Stimulated activated naive CD8-positive, alpha-beta T cell treated with anti-CD3 and anti-CD28 coated beads, Interleukin-15, amount 100 ng/mL, for 72 hours (primary cell): ENCODE measurements around the gene PRMT5.
"Not testable (repeated sequence)": the region's sequence is repeated elsewhere in the genome, so short reads cannot be mapped to it uniquely, and the experiment has no call there.

Source experiments
- ATAC-seq: fragments of 150-1000 bp; cut with Tn5 transposase; 2 replicates; pipeline ENCODE4 v1.10.0; 2021; ENCODE audit warnings: mild to moderate bottlenecking, moderate library complexity
- DNase-seq, 2 donors: peaks; one replicate each; pipeline ENCODE4 v3.0.0; 2021 to 2022
- H3K27ac Mint-ChIP-seq, 2 donors: one replicate each; pipeline ENCODE4 v1.8.0; 2022; ENCODE audit warnings: mild to moderate bottlenecking in 2 of 2, mixed read lengths in 2 of 2, moderate library complexity in 2 of 2
- H3K27me3 Mint-ChIP-seq: one replicate; pipeline ENCODE4 v1.8.0; 2022; ENCODE audit warnings: mixed read lengths
- H3K4me1 Mint-ChIP-seq: one replicate; pipeline ENCODE4 v1.8.0; 2022; ENCODE audit warnings: mild to moderate bottlenecking, mixed read lengths
- H3K4me3 Mint-ChIP-seq, 2 donors: one replicate each; pipeline ENCODE4 v1.8.0; 2022; ENCODE audit warnings: mild to moderate bottlenecking in 2 of 2, mixed read lengths in 2 of 2, moderate library complexity in 1 of 2
- H3K9me3 Mint-ChIP-seq, 2 donors: one replicate each; pipeline ENCODE4 v1.8.0; 2022; ENCODE audit warnings: mixed read lengths in 2 of 2

Gene PRMT5

GRCh38 chr14:22915886-22916521 is 13.2 kb downstream of the PRMT5 start:
- Mint-ChIP-seq H3K27me3 (no peaks in the 10 kb centered on the region), H3K4me3 (no peak overlapping the region), H3K27ac (peak overlapping the region in 1 of 2 donors; percentile 87), H3K4me1 (peaks cover 52% of the 10 kb centered on the region), H3K9me3 (no peaks in the 10 kb centered on the region)
- no peak for DNase-seq
- ATAC-seq = no peak

- not testable (repeated sequence) for H3K27ac Mint-ChIP-seq, DNase-seq
Observed at GRCh38 chr14:22914836-22915235, 14.3 kb downstream of the PRMT5 start.

GRCh38 chr14:22910916-22911315 is 18.3 kb downstream of the PRMT5 start:
- no peaks in the 10 kb centered on the region for H3K9me3 Mint-ChIP-seq
- DNase-seq (no peak), ATAC-seq (no peak)
- H3K4me3 Mint-ChIP-seq = no peak overlapping the region
- peaks cover 24% of the 10 kb centered on the region for H3K4me1 Mint-ChIP-seq
- H3K27me3 Mint-ChIP-seq = no peaks in the 10 kb centered on the region
- H3K27ac Mint-ChIP-seq = no peak overlapping the region

More at GRCh38 chr14:22914836-22915235, 14.3 kb downstream of the PRMT5 start:
- not testable (repeated sequence) for ATAC-seq, H3K27me3 Mint-ChIP-seq, H3K9me3 Mint-ChIP-seq, H3K4me3 Mint-ChIP-seq
- H3K4me1 Mint-ChIP-seq = peaks cover 48% of the 10 kb centered on the region

GRCh38 chr14:22908601-22909000 is 20.6 kb downstream of the PRMT5 start:
- no peak for DNase-seq
- Mint-ChIP-seq H3K4me1 (peaks cover 19% of the 10 kb centered on the region), H3K9me3 (no peaks in the 10 kb centered on the region), H3K27ac (no peak overlapping the region), H3K4me3 (no peak overlapping the region), H3K27me3 (no peaks in the 10 kb centered on the region)
- no peak for ATAC-seq

- ATAC-seq = no peak
- no peak overlapping the region for H3K27ac Mint-ChIP-seq
- H3K9me3 Mint-ChIP-seq = no peaks in the 10 kb centered on the region
Observed at GRCh38 chr14:22907429-22907828, 21.7 kb downstream of the PRMT5 start.

GRCh38 chr14:22906073-22906472 is 23.1 kb downstream of the PRMT5 start:
- peaks cover 5% of the 10 kb centered on the region for H3K4me1 Mint-ChIP-seq
- ATAC-seq (no peak), DNase-seq (no peak)
- no peak overlapping the region for H3K4me3 Mint-ChIP-seq
- no peaks in the 10 kb centered on the region for H3K9me3 Mint-ChIP-seq
- H3K27me3 Mint-ChIP-seq = no peaks in the 10 kb centered on the region
- H3K27ac Mint-ChIP-seq = no peak overlapping the region

More at GRCh38 chr14:22907429-22907828, 21.7 kb downstream of the PRMT5 start:
- peaks cover 12% of the 10 kb centered on the region for H3K4me1 Mint-ChIP-seq
- H3K27me3 Mint-ChIP-seq = no peaks in the 10 kb centered on the region
- no peak overlapping the region for H3K4me3 Mint-ChIP-seq
- DNase-seq = no peak

- H3K4me1 Mint-ChIP-seq = peaks cover 9% of the 10 kb centered on the region
- no peak for DNase-seq
- H3K4me3 Mint-ChIP-seq = no peak overlapping the region
- H3K27me3 Mint-ChIP-seq = no peaks in the 10 kb centered on the region
- no peak for ATAC-seq
- no peaks in the 10 kb centered on the region for H3K9me3 Mint-ChIP-seq
- no peak overlapping the region for H3K27ac Mint-ChIP-seq
Observed at GRCh38 chr14:22905627-22906026, 23.5 kb downstream of the PRMT5 start.

- H3K27me3 Mint-ChIP-seq = no peaks in the 10 kb centered on the region
- H3K27ac Mint-ChIP-seq = no peak overlapping the region
- DNase-seq (no peak), ATAC-seq (no peak)
- no peak overlapping the region for H3K4me3 Mint-ChIP-seq
- peaks cover 17% of the 10 kb centered on the region for H3K4me1 Mint-ChIP-seq
- H3K9me3 Mint-ChIP-seq = no peaks in the 10 kb centered on the region
Observed at GRCh38 chr14:22903742-22904087, 25.5 kb downstream of the PRMT5 start.

- Mint-ChIP-seq H3K4me3 (no peak overlapping the region), H3K27me3 (no peaks in the 10 kb centered on the region), H3K9me3 (no peaks in the 10 kb centered on the region), H3K27ac (no peak overlapping the region), H3K4me1 (peaks cover 26% of the 10 kb centered on the region)
- ATAC-seq = no peak
- DNase-seq = no peak
Observed at GRCh38 chr14:22901799-22902198, 27.4 kb downstream of the PRMT5 start.

GRCh38 chr14:22900081-22900799 is 28.9 kb downstream of the PRMT5 start:
- H3K27ac Mint-ChIP-seq = no peak overlapping the region

GRCh38 chr14:22898302-22899090 is 30.7 kb downstream of the PRMT5 start:
- ATAC-seq (peak; percentile 84), DNase-seq (no peak)
- H3K4me1 Mint-ChIP-seq = peaks cover 26% of the 10 kb centered on the region
- H3K9me3 Mint-ChIP-seq = no peaks in the 10 kb centered on the region
- H3K27me3 Mint-ChIP-seq = no peaks in the 10 kb centered on the region
- no peak overlapping the region for H3K4me3 Mint-ChIP-seq
- peak overlapping the region in 1 of 2 donors; percentile 10 for H3K27ac Mint-ChIP-seq

More at GRCh38 chr14:22900081-22900799, 28.9 kb downstream of the PRMT5 start:
- ATAC-seq (peak; percentile 78), DNase-seq (peak in 1 of 2 donors; percentile 27)
- Mint-ChIP-seq H3K4me3 (no peak overlapping the region), H3K27me3 (no peaks in the 10 kb centered on the region), H3K9me3 (no peaks in the 10 kb centered on the region), H3K4me1 (peaks cover 26% of the 10 kb centered on the region)

GRCh38 chr14:22897357-22897756 is 31.8 kb downstream of the PRMT5 start:
- Mint-ChIP-seq H3K9me3 (no peaks in the 10 kb centered on the region), H3K4me3 (no peak overlapping the region), H3K27ac (no peak overlapping the region), H3K27me3 (no peaks in the 10 kb centered on the region), H3K4me1 (peaks cover 26% of the 10 kb centered on the region)
- ATAC-seq = no peak
- DNase-seq = no peak

GRCh38 chr14:22896760-22897159 is 32.4 kb downstream of the PRMT5 start:
- Mint-ChIP-seq H3K4me3 (no peak overlapping the region), H3K27me3 (no peaks in the 10 kb centered on the region), H3K9me3 (no peaks in the 10 kb centered on the region), H3K4me1 (peaks cover 26% of the 10 kb centered on the region), H3K27ac (peak overlapping the region in 1 of 2 donors; percentile 3)
- DNase-seq = no peak
- no peak for ATAC-seq

- no peak overlapping the region for H3K4me3 Mint-ChIP-seq
- H3K9me3 Mint-ChIP-seq = no peaks in the 10 kb centered on the region
- H3K4me1 Mint-ChIP-seq = peaks cover 23% of the 10 kb centered on the region
- no peaks in the 10 kb centered on the region for H3K27me3 Mint-ChIP-seq
- no peak overlapping the region for H3K27ac Mint-ChIP-seq
- ATAC-seq (no peak), DNase-seq (no peak)
Observed at GRCh38 chr14:22896356-22896755, 32.8 kb downstream of the PRMT5 start.

GRCh38 chr14:22895402-22895801 is 33.8 kb downstream of the PRMT5 start:
- no peak for ATAC-seq
- Mint-ChIP-seq H3K9me3 (no peaks in the 10 kb centered on the region), H3K27me3 (no peaks in the 10 kb centered on the region), H3K27ac (no peak overlapping the region), H3K4me3 (no peak overlapping the region), H3K4me1 (peaks cover 17% of the 10 kb centered on the region)
- no peak for DNase-seq

- Mint-ChIP-seq H3K4me1 (peaks cover 21% of the 10 kb centered on the region), H3K27ac (no peak overlapping the region), H3K4me3 (no peak overlapping the region), H3K27me3 (no peaks in the 10 kb centered on the region), H3K9me3 (no peaks in the 10 kb centered on the region)
- no peak for DNase-seq
- ATAC-seq = no peak
Observed at GRCh38 chr14:22893706-22894105, 35.5 kb downstream of the PRMT5 start.
